SU-DHL-6 (cell line): ENCODE data around the gene TMEM198.

ENCODE experiments used
- H2AFZ ChIP-seq: fragments of 200-600 bp; sonication (generic); 2 replicates; pipeline ENCODE4 v1.6.1; 2014; ENCODE audit warnings: low read depth, mild to moderate bottlenecking, moderate library complexity, mixed read lengths, antibody characterized with exemption, low read length; ENCODE audit not compliant: severe bottlenecking
- H3F3A ChIP-seq: fragments of 200-600 bp; shearing (Covaris generic); 2 replicates; pipeline ENCODE4 v1.6.0; 2016; ENCODE audit warnings: antibody characterized with exemption, mild to moderate bottlenecking; ENCODE audit not compliant: insufficient read depth
- H3K27ac ChIP-seq: fragments of 200-600 bp; sonication (generic); 2 replicates; pipeline ENCODE4 v1.5.1; 2016; ENCODE audit warnings: low read depth, mild to moderate bottlenecking, low read length, moderate library complexity, mixed read lengths
- H3K27me3 ChIP-seq: fragments of 200-600 bp; sonication (generic), shearing (Covaris generic); 2 replicates; pipeline ENCODE4 v1.6.0; 2014; ENCODE audit warnings: mild to moderate bottlenecking, low read length
- H3K36me3 ChIP-seq: fragments of 200-600 bp; sonication (generic); 2 replicates; pipeline ENCODE4 v1.6.1; 2014; ENCODE audit warnings: mild to moderate bottlenecking, low read length, mixed read lengths
- H3K4me2 ChIP-seq: fragments of 300-600, 200-600 bp; shearing (Covaris generic), sonication (generic); 2 replicates; pipeline ENCODE4 v1.6.0; 2014; ENCODE audit warnings: low read length, low read depth, mild to moderate bottlenecking; ENCODE audit not compliant: poor library complexity, severe bottlenecking
- H3K4me3 ChIP-seq: fragments of 200-600 bp; sonication (generic); 2 replicates; pipeline ENCODE4 v1.5.1; 2014; ENCODE audit warnings: antibody characterized with exemption, low read length, mild to moderate bottlenecking, mixed read lengths; ENCODE audit not compliant: insufficient read depth, poor library complexity, severe bottlenecking
- H3K79me2 ChIP-seq: fragments of 200-600 bp; sonication (generic); 2 replicates; pipeline ENCODE4 v1.6.1; 2014; ENCODE audit warnings: mild to moderate bottlenecking, low read length, moderate library complexity; ENCODE audit not compliant: insufficient read depth
- H3K9ac ChIP-seq: fragments of 200-600 bp; sonication (generic); 2 replicates; pipeline ENCODE4 v1.7.0; 2014; ENCODE audit warnings: mild to moderate bottlenecking, low read length
- H3K9me2 ChIP-seq: fragments of 200-600 bp; sonication (generic); replicated peaks from 2 replicates; pipeline ENCODE4 v1.6.1; 2014; ENCODE audit warnings: low read length; ENCODE audit not compliant: insufficient read depth
- H3K9me3 ChIP-seq: fragments of 200-600 bp; sonication (generic); 2 replicates; pipeline ENCODE4 v1.6.1; 2014; ENCODE audit warnings: low read length, mixed read lengths; ENCODE audit not compliant: insufficient read depth
- H4K20me1 ChIP-seq: fragments of 200-600 bp; sonication (generic); 2 replicates; pipeline ENCODE4 v1.6.1; 2014; ENCODE audit warnings: low read depth, mild to moderate bottlenecking, antibody characterized with exemption, low read length, moderate library complexity, mixed read lengths
- CTCF ChIP-seq: fragments of 200-600 bp; sonication (generic); IDR thresholded peaks from one replicate; pipeline ENCODE4 v1.5.1; 2017; ENCODE audit warnings: antibody characterized with exemption, mild to moderate bottlenecking, low read length, moderate library complexity; ENCODE audit not compliant: insufficient read depth, poor library complexity, severe bottlenecking
- EZH2phosphoT487 ChIP-seq: fragments of 200-600 bp; sonication (generic), shearing (Covaris generic); conservative IDR thresholded peaks from 2 replicates; pipeline ENCODE4 v1.6.1; 2018; ENCODE audit warnings: mild to moderate bottlenecking, antibody characterized with exemption, low read length, moderate library complexity, mixed read lengths

TMEM198 gene

GRCh38 chr2:219525533-219526232 lies 18.1 kb upstream of the TMEM198 start:
- Histone ChIP-seq H3K27me3 (no peaks in the 10 kb centered on the region), H3K4me2 (no peak overlapping the region), H3F3A (no peaks in the 10 kb centered on the region), H3K9ac (no peak overlapping the region), H3K9me2 (no peaks in the 10 kb centered on the region), H4K20me1 (no peaks in the 10 kb centered on the region), H3K9me3 (no peaks in the 10 kb centered on the region), H2AFZ (no peak overlapping the region), H3K27ac (no peak overlapping the region), H3K36me3 (no peaks in the 10 kb centered on the region), H3K4me3 (no peak overlapping the region), H3K79me2 (no peaks in the 10 kb centered on the region)
- no peak for TF ChIP-seq EZH2phosphoT487
- no peak for TF ChIP-seq CTCF

DNA sequence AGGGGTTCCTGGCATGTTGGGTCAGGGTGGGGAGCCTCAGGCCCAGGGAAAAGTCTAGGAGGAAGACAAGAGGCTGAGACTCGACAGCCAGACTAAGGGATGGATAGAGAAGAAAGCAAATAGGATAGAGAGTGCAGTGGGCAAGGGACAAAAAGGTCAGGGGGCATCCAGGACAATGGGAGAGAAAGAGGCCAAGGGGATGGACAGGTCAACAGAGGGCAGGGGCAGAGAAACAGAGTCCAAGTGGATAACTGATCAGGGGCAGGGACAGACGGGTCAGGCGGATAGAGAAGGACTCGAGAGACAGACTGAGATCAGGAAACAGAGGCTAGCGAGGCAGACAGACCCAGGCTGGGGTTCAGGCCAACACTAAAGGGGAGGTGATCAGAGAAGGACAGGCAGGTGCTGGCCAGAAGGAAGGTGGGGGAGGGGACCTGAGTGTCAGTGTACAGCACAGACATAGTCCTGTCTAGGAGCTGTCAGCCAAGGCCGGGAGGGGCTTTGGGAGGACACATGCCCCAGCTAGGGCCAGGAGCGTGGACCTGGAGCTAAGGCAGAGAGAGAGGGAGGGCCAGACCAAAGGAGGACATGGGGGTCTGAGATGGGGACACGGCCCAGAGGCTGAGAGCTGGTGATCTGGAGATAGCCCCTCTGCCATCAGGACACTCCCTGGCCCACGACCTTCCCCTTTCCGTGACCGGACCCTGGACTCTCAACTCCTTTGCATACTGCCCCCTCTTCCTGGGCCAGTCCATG lies 17.3 kb upstream of the TMEM198 start:
- no peaks in the 10 kb centered on the region for H4K20me1 ChIP-seq
- H3K9me2 ChIP-seq = no peaks in the 10 kb centered on the region
- H3K36me3 ChIP-seq = no peaks in the 10 kb centered on the region
- TF ChIP-seq EZH2phosphoT487 (no peak), CTCF (no peak)
- no peak overlapping the region for H3K4me3 ChIP-seq
- no peaks in the 10 kb centered on the region for H3K9me3 ChIP-seq
- H2AFZ ChIP-seq = no peak overlapping the region
- H3F3A ChIP-seq = no peaks in the 10 kb centered on the region
- H3K79me2 ChIP-seq = no peaks in the 10 kb centered on the region
- H3K9ac ChIP-seq = no peak overlapping the region
- H3K27me3 ChIP-seq = no peaks in the 10 kb centered on the region
- H3K4me2 ChIP-seq = no peak overlapping the region
- no peak overlapping the region for H3K27ac ChIP-seq

GRCh38 chr2:219527076-219527394 lies 16.8 kb upstream of the TMEM198 start:
- Histone ChIP-seq H3K4me3 (no peak overlapping the region), H4K20me1 (no peaks in the 10 kb centered on the region), H3K79me2 (no peaks in the 10 kb centered on the region), H3K4me2 (no peak overlapping the region), H3K9me3 (no peaks in the 10 kb centered on the region), H3K9ac (no peak overlapping the region), H3F3A (no peaks in the 10 kb centered on the region), H2AFZ (no peak overlapping the region), H3K36me3 (no peaks in the 10 kb centered on the region), H3K27me3 (no peaks in the 10 kb centered on the region), H3K9me2 (no peaks in the 10 kb centered on the region), H3K27ac (no peak overlapping the region)
- TF ChIP-seq EZH2phosphoT487 = 0 out of 2 replicates have a peak, but pooled peaks have one; percentile 27
- no peak for TF ChIP-seq CTCF
